Measurements from ENCODE around the gene MYO10.
A peak's percentile ranks its signal among the peaks of the same experiment; 100 is the strongest.
"Not testable (repeated sequence)": the region's sequence is repeated elsewhere in the genome, so short reads cannot be mapped to it uniquely, and the experiment has no call there.

The MYO10 gene

DNA sequence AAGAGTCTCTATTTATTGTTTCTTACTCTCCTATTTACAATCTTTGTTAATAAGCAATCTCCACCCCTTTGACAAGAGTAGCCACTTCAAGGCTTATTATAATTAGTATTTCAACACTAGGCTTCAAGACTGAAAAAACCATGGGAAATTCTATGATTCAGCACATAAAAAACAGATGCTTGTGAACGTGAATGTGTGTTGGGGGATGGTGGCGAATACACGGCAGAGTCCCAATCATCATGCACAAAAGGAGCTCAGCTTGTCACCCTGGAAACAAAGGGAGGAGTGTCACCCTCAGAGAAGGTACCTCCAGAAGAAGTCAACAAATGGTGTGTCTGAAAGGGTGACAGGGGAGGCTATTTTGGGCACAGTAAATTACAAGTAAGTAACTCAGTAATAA, 162.1 kb downstream of the MYO10 start:
- no peak for DNase-seq

DNA sequence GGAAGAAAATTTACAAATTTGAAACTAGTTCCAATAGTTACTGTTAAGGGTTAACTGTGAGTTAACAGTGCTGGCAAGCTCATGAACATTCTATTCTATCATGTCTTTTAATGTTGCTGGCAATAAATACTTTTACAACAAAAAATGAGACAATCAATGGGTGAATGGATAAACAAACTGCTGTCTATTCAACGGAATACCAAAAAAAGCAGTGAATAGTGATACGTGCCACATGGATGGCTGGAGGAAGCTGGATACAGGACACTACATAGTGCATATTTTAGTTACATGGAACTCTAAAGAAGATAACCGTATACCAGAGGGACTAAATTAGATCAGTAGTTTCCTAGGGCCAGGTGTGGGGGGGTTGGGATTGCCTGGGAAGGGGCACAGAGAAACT, 163.5 kb downstream of the MYO10 start:
- no peak for DNase-seq

DNA sequence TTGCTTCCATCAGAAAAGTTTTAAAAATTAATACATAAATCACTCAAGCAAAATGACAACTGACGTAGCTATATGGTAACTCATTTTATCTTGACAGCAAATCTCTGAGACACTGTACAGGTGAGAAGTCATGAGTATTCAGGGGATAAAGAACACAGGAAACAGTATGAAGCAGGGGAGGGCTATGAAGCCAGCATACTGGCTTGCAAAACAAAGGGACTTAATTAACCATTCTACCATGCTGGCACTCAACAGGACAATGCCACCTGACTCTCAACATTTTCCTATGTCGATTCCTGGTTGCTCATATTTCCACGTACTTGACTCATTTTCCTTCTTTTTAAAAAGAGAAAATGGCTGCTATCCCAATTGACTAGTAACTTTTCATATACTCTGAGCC, 167.9 kb downstream of the MYO10 start:
- no peak for DNase-seq

DNA sequence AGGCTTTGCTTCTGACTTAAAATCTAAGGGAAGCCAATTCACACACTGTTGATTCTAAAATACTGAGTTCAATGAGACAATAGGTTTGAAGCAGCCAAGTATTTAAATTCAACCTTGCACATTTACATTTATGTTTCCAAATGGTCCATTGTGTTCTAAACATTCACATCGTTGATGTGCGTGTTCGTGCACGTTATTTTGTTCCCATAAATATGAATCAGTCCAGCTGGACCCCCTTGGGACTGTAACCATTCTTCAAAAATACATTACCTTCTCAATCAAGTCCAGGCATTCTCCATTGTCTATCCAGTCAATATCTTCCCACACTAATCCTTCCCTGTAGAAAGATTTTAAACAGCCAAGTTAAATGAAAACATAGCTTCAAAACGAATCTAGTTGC, 172.9 kb downstream of the MYO10 start:
- no peak for DNase-seq

DNA sequence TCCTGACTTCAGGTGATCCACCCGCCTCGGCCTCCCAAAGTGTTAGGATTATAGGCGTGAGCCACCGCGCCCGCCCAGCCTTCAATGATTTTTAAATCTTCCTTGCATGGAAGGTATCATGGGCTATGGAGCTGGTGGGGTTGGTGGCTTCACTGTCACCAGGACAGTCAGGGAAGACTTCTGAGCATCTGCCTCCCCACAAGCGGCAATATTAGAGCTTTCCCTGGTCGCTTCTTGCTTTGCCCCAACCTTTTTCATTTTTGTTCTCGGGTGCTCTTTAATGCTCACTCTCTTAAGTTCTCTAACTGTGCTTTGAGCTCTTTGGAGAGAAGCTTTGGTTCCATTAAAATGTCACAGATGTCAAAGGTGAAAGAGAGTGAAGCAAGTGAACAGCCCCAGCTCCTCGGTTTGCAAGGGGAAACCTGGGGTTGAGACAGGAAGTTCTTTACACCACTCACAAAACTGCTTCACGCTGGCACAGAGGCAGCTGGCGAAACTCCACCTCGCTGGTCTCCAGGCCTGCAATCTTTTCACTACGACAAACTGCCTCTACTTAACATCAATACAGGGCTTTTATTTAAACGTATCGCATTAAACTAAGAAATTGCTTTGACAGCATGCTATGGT, 176.8 kb downstream of the MYO10 start:
- peak; percentile 16 for DNase-seq

DNA sequence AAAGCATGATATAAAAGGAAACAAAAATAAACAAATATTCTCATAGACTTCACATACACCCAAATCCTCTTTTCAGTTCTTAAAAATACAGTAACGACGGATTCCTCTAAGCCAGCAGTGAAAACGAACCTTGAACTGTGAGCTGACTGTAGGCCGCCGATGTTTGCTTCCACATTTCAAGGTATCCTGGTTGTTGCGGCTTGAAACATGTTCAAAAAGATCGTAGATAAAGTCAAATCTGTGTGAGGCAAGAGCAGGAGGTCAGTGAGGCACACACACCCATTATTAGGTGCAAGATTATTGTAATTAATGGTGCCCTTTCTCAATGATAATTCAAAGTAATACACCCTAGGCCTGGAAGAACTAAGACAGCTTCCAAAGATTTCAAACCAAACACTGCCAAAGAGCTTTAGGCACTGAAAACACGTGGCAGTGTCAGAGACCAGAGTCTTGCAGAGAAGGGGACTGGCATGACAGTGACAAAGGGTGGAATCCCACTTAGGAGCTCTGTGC, 178.0 kb downstream of the MYO10 start:
- no peak for DNase-seq

DNA sequence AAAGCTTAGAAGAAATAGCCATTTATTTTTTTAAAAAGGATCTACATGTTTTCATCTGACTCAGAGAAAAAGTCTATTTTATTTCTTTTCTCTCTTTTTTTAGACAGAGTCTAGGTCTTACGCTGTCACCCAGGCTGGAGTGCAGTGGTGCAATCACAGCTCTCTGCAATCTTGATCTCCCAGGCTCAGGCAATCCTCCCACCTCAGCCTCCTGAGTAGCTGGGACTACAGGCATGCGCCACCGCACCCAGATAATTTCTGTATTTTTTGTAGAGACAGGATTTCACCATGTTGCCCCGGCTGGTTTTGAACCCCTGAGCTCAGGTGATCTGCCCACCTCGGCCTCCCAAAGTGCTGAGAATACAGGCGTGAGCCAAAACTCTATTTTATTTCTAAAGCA, 178.5 kb downstream of the MYO10 start:
- DNase-seq = not testable (repeated sequence)

DNA sequence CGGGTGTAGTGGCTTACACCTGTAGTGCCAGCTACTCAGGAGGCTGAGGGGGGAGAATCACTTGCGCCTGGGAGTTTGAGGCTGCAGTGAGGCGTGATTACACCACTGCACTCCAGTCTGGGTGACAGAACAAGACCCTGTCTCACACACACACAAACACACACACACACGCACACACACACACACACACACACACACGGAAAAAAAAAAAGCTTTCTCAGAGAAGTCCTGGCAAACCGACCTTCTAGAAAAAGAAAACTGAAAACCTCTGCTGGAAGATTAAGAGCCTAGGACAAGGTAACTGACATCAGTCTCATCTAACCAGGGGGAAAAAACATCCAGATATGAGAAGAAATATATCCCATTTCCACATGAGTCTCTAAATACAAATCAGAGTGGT, 178.9 kb downstream of the MYO10 start:
- no peak for DNase-seq

DNA sequence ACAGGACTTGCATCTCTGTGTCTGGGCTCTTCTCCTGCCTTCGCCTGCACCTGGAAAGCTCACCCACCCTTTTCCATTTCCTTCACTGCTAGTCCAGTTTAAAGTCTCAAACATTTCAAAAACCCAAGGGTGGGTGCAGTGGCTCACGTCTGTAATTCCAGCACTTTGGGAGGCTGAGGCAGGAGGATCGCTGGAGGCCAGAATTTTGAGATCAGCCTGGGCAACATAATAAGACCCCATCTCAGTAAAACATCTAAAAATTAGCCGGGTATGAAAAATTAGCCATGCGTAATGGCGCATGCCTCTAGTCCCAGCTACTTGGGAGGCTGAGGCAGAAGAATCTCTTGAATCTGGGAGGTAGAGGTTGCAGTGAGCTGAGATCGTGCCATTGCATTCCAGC, 179.4 kb downstream of the MYO10 start:
- no peak for DNase-seq

DNA sequence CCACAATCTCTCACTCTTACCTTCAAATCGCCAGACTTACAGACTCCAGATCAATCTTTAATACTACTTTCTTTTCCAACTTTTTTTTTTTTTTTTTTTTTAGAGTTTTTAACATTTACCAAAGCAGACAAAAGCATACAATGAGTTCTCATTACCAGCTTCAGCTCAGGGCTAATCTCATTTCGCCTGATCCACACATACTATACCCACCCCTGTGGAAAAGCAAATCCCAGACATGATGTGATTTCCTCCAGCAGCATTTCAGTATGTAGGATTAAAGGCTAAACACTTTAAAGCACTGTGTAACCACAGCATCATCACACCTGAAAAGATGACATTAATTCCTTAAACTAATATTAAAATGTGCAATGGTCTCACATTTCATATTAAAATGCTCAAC, 180.4 kb downstream of the MYO10 start:
- no peak for DNase-seq

DNA sequence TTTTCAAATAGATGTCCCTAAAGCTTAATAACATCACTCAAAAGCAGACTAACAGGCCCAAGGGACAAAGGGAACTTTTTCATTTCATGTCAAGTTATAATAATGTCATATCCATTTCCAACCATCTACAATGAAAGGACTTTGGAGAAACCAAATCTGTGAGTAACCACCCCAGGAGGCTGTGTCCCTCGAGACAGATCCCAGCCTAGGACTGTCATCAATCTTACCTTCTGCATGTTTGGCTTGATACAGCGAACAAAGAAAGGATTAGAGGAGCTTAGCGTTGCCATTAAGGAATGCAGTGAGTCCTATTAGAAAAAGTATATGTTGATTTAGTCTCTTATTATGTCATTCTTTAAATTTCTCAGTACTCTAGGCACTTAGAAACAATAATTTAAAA, 181.5 kb downstream of the MYO10 start:
- DNase-seq = no peak

DNA sequence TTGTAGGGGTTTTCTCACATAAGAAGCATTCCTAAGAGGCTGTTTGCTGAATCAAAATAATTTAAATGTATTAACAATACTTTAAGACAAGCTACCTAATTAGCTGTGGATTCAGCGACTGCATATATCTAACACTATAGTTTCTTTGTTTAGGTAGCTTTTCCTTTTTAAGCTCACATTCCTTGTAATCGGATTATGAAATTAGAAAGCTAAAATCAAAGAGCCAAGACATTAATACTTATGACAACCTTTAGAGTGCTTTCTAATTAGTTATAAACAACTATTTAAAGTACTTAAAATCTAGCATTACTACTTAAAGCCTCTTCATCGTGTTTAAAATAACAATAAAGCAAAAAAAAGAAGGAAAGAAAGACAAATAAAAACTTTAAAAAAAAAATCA, 182.0 kb downstream of the MYO10 start:
- DNase-seq = no peak

DNA sequence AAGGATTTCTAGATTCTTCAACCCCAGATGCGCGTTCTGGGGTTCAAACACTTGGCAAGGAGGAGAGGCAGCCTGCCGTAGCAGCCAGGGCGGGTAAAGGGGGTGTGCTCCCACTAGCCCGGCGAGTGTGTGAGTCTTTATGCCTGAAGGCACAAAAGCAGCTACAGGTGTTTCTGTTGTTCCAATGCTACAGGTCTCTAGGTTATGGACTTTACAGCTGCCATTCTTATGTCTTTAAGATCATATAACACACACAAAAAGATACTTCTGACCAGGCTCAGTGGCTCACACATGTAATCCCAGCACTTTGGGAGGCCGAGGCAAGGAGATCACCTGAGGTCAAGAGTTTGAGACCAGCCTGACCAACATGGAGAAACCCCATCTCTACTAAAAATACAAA, 185.6 kb downstream of the MYO10 start:
- DNase-seq = no peak

DNA sequence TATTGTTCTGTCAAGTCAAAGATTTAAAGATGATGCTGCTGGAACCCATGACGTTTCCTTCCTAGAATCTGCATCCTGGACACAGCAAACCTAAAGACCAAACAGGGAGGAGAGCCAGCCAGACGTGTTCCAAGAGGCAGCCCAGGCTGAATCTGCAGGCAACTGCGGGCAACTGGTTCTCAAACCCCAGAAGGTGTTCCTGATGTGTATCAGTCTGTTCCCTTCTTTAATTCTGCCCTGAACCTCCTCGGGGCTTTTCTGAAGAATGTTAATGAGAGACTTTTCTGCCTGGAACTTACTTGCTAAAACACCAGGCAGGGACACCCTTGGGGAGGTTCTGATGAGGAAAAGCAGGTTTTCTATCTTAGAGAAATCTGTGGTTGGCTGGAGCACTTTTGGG, 186.5 kb downstream of the MYO10 start:
- DNase-seq = no peak

DNA sequence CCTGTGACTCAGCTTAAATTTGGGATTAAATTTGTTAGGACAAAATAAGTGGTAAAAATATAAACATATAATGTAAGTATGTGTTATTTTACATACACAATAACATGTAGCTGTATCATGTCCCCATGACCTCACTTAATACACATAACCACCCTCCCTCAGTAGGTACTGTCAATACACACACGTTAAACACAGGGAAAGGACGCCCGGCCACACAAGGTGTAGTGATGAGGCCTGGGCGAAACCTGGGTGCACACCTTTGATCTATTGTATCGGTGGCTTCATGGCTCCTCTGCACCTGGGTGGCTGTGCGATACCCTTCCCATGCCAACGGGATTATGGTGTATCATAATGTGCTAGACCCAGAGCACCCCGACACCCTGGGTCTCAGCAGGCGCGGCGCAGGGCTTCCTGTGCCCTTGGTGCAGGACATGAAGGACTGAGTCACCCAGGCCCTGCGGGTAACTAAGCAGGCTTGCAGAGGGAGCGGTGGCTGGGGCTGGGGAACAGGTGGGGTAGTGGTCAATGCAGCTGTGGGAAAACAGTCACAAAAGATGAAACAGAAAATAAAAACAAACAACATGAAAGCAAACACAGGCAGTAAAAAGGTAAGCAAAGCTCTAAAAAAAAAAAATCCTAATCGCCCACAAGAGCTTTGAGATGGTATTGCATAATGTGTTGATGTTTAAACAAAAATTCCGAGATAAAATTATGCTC, 191.8 kb downstream of the MYO10 start:
- no peak for DNase-seq

DNA sequence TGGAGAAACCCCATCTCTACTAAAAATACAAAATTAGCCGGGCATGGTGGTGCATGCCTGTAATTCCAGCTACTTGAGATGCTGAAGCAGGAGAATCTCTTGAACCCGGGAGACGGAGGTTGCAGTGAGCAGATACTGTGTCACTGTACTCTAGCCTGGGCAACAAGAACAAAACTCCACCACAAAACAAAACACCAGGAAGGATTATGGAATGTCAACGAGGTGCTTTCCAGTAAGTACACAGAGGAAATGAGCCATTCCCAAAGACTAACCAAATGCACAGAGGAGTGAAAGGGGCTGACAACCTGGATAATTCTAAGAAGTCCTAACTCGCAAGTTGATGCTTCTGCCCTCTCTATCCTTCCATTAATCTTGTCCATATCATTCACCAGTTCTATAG, 193.2 kb downstream of the MYO10 start:
- DNase-seq = no peak

DNA sequence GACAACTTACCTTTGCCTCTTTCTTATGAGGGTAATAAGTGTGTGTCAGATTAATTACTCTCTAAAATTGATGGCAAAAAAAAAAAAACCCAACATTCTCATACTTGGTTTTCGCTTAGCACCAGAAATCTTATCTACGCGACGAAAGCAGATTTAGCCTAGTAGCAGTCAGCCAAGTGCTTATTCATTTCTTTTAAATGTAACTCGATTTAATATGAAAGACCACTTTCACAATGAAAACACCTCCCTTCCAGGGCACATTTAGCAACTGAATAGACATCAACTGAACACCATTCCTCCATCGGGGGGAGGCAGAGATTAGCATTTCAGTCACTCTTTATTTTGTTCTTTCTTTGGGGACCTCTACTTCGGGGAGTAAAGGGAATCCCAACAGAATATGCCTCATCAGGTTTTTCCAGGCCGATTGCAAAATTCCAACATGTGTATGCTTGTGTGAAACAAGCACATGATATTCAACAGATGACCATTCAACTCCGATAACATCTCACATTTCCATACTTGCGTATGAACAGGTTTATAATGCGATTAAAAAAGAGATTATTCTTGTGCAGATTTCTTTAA, 195.2 kb downstream of the MYO10 start:
- no peak for DNase-seq

DNA sequence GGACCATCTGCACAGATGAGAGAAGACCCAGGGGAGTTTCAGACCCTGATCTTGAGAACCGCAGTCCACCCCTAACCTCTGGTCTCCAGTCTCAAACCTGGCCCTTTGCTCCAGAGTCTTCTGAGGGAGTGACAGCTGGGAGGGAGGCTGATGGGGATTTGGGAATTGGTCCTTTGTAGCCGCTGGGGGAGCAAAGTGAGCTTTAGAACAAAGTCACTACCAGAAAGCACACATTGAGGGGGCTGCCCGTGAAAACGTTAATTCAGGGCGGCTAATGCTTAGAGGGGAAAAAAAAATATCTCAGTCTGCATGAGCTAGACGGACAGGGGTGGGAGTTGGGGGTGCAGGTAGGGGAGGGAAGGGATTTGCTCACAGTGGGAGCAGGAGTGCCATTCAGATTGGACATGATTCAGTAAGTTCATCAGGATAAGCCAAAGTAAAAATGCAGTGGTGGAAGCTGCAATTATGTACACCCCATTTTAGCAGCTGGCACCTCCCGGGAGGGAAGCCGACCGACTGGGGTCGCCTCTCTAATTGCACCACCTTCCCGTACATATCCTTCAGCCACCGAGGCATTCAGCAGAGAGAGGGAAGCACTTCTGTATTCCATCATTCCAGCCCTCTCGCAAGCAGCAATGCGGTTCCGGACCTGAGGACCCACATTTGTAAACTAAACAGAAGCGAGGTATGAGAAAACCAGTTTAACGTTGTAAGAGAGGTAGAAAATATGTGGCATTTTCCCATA, 195.8 kb downstream of the MYO10 start:
- no peak for DNase-seq

DNA sequence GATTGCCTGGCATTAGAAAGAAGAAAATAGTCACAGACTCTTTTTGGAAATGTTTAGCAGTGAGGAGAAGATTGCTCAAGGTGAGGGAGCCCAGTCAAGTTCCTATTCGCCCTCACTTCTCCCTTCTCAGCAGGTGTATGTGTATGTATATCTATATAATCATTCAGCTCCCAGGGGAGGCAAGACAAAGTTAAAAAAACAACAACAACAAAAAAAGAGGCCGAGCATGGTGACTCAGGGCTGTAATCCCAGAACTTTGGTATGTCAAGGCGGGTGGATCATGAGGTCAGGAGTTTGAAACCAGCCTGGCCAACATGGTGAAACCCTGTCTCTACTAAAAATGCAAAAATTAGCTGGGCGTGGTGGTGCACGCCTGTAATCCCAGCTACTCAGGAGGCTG, 197.7 kb downstream of the MYO10 start:
- not testable (repeated sequence) for DNase-seq

DNA sequence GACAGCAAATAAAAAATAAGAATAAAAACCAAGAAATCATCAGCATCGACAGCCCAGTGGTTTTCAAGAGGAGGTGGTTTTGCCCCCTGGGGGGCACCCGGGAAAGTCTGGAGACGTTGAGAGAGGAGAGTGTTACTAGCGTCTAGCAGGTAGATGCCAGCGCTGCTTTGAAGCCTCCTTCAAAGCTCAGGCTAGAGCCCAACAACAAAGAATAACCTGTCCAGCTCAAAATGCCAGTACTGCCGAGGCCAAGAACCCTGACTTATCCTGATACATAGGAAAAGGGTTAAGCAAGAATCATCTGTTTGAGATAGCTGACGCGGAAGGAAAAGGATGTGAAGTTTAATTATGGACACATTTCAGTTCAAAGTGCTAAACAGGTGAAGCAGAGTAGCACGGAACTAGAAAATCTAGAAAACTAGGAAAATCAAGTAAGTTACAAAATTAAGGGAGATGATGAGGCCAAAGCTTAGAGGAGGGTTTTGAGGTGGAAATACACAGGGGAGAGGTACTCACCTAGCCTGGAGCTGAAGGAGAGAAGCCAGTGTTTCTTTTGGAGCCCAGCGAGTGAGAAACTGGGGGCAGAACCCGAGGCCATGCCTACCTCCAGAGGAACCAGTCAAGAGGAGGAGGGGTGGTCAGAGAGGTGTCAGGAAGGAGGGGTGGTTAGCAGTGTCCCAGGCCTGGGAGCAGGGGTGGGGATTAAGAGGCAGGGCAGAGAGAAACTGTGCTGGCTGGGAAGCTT, 198.3 kb downstream of the MYO10 start:
- no peak for DNase-seq

DNA sequence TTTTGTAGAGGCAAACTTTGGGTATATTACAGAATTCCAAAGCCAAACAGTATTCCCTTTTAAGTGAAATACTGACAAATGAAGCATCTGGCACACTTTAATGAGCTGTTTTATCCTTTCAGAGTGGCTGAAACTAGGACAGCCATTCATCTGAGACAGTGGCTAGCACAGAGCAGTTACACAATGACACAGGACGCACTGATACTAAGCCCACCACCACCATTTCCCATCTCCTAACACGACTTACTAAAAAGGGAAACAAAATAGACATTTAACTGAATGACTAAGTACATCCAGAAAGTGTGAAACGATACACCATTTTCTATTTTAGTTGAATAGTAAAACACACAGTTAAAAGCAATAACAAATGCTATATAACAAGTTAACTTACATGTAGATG, 198.9 kb downstream of the MYO10 start:
- DNase-seq = no peak

DNA sequence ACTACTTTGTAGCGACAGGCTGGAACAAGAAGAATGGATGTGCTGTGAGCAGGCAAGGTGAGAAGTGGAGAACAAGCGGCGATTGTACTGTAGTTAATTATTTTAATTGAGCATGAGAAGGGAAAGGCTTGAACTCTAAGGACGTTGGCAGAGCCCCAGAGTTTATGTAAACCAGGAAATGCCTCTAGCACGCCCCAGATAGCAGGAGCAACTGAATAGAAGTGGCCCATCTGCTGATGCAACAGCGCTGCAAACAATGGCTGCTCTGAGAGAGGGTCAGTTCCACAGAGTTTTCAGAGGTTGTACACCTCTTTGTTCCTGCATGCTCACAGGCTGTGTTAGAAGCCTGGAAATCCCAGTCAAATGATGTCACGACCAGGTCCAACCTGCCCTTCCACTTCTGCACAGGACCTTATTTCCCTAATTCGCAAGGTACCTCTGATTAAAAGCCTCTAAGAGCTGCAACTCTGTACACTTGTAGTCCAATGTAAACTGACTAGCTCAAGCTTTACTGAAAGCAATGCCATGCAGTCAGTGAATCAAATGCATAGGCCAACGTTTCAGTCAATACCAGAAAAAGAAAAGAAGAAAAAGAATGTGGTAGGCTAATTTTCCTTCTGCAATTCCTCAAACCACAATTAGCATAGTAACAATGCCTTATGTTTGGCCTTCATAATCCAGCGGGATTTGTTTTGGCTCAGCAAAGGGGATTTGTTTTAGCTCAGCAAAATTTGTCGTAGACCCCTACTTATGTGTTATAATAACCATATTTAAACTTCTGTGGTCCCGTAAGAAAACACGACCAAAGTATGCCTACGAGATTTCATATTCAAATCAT, 199.7 kb downstream of the MYO10 start:
- peak; percentile 85 for DNase-seq
